Activated T-cell treated with anti-CD3 and anti-CD28 coated beads, Interleukin-2, amount 50 U/mL, for 24 hours (primary cell): Measurements from ENCODE around the gene SALL3.

Source experiments
- DNase-seq: peaks from one replicate; pipeline ENCODE4 v3.0.0-alpha.2; 2020
- H3K27ac Mint-ChIP-seq: 2 replicates; pipeline ENCODE4 v1.8.0; 2020; ENCODE audit warnings: mild to moderate bottlenecking, mixed read lengths
- H3K27me3 Mint-ChIP-seq: 2 replicates; pipeline ENCODE4 v1.8.0; 2020; ENCODE audit warnings: mixed read lengths
- H3K36me3 Mint-ChIP-seq: 2 replicates; pipeline ENCODE4 v1.8.0; 2020; ENCODE audit warnings: low read depth, mixed read lengths
- H3K4me1 Mint-ChIP-seq: 2 replicates; pipeline ENCODE4 v1.8.0; 2020; ENCODE audit warnings: low read depth, mixed read lengths
- H3K4me3 Mint-ChIP-seq: 2 replicates; pipeline ENCODE4 v1.8.0; 2020; ENCODE audit warnings: mild to moderate bottlenecking, moderate library complexity, mixed read lengths
- H3K9me3 Mint-ChIP-seq: 2 replicates; pipeline ENCODE4 v1.8.0; 2020; ENCODE audit warnings: mixed read lengths

SALL3 gene

DNA sequence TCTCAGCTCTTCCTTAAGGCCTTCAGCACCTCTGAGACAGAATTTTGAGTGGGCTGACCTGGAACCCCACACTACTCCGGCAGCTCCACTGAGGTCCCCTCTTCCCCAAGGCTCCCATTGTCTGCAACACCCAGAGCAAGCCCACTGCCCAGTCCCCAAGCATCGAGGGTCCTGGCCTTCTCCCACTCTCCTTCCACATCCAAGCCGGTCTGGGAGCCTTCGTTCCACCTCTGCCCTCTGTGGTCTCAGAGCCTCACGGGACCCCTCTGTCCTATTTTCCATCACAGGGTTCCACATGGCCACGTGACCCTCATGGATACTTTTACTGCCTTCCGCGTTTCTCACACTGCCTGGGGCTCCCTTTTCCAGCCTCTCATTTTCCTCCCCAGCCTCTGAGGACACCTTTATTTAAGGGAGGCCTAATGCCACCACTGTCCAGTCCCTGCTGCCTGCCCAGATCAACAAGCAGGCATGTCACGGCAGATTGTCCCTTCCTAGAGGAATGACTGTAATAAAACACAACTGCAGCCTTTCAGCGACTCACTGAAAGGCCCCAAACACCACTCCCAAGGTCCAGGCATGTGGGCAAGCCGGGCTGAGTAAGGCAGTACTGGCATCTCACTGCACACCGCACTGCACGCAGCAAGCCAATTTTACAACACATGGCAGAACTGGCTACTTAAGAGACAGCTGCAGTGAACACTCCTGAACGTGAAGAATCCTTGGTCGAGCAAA is 7.9 kb upstream of the SALL3 start:
- Mint-ChIP-seq H3K4me3 (no peak overlapping the region), H3K9me3 (no peaks in the 10 kb centered on the region), H3K4me1 (peaks cover 11% of the 10 kb centered on the region), H3K27me3 (peaks cover 76% of the 10 kb centered on the region), H3K27ac (no peak overlapping the region), H3K36me3 (no peaks in the 10 kb centered on the region)
- DNase-seq: no peak

DNA sequence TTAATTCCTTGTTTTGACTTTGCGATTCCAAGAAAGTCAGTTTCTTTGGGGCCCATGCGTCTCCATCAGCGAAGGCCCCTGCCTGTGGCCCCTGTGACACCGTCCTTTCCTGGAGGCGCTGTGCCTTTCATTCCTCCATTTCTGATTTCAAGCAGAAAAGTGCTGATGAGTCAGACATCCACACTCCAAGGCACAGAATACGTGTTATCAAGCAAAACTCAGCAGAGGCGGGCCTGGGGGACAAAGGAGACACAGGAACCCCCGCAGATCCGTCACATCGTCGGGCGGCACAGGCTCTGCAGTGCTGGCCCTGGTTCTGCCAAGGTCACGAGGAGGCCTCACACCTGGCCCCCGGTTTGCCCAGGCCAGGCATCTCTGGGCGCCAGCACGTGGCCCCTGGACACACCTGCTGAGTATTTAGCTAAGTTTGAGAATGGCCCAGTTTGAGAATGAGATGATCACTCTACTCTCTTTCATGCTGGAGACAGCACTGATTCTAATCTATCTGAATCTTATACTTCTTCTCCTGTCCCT is 7.2 kb upstream of the SALL3 start:
- Mint-ChIP-seq H3K27me3 (peaks cover 81% of the 10 kb centered on the region), H3K36me3 (no peaks in the 10 kb centered on the region), H3K4me1 (peaks cover 18% of the 10 kb centered on the region), H3K27ac (no peak overlapping the region), H3K9me3 (no peaks in the 10 kb centered on the region), H3K4me3 (no peak overlapping the region)
- DNase-seq: no peak

GRCh38 chr18:78972930-78973331 is 6.7 kb upstream of the SALL3 start:
- peaks cover 81% of the 10 kb centered on the region for H3K27me3 Mint-ChIP-seq
- H3K27ac Mint-ChIP-seq: no peak overlapping the region
- H3K4me1 Mint-ChIP-seq: peaks cover 19% of the 10 kb centered on the region
- no peak for DNase-seq
- H3K4me3 Mint-ChIP-seq: peak overlapping the region; percentile 12
- no peaks in the 10 kb centered on the region for H3K36me3 Mint-ChIP-seq
- no peaks in the 10 kb centered on the region for H3K9me3 Mint-ChIP-seq

- no peaks in the 10 kb centered on the region for H3K36me3 Mint-ChIP-seq
- H3K4me1 Mint-ChIP-seq: peaks cover 23% of the 10 kb centered on the region
- no peak overlapping the region for H3K4me3 Mint-ChIP-seq
- DNase-seq: no peak
- H3K9me3 Mint-ChIP-seq: no peaks in the 10 kb centered on the region
- H3K27ac Mint-ChIP-seq: no peak overlapping the region
- H3K27me3 Mint-ChIP-seq: peaks cover 86% of the 10 kb centered on the region
Observed at GRCh38 chr18:78973357-78974083, 6.1 kb upstream of the SALL3 start.

- H3K4me3 Mint-ChIP-seq: no peak overlapping the region
- no peak for DNase-seq
- no peak overlapping the region for H3K27ac Mint-ChIP-seq
- no peaks in the 10 kb centered on the region for H3K36me3 Mint-ChIP-seq
- H3K27me3 Mint-ChIP-seq: peaks cover 81% of the 10 kb centered on the region
- peaks cover 24% of the 10 kb centered on the region for H3K4me1 Mint-ChIP-seq
- no peaks in the 10 kb centered on the region for H3K9me3 Mint-ChIP-seq
Observed at GRCh38 chr18:78974115-78974761, 5.4 kb upstream of the SALL3 start.

GRCh38 chr18:78975292-78975691 is 4.3 kb upstream of the SALL3 start:
- Mint-ChIP-seq H3K27ac (no peak overlapping the region), H3K4me3 (no peak overlapping the region), H3K9me3 (no peaks in the 10 kb centered on the region), H3K36me3 (no peaks in the 10 kb centered on the region), H3K4me1 (peaks cover 24% of the 10 kb centered on the region), H3K27me3 (peaks cover 70% of the 10 kb centered on the region)
- no peak for DNase-seq

DNA sequence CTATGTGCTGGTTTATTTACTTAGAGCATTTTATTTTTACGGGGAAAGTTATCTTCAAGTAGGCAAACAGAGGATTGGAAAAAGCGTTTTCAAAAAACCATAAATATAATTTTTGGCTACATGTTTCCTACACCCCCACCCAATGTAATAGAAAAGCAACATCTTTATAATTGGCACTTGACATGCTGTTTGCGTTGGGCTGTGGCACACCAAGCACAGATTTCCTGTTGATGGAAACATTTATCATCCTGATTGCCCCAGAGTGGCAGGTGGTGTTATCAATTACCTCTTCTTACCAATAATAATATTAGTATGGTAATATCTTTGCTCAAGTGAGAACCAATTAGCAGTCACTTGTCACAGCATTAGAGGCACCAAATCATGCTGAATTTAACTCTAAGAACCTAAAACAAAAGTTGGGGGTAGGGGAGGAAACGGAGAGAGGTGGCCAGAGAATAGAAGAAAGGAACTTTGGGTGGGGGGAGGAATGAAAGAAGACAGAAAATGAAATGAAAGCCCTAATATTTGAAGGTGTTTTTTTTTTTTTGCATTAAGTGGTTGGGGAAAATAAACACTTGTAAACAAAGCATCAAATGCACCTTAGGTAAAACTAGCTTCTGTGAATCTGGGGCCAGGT is 3.8 kb upstream of the SALL3 start:
- Mint-ChIP-seq H3K4me3 (no peak overlapping the region), H3K27me3 (peaks cover 65% of the 10 kb centered on the region), H3K9me3 (no peaks in the 10 kb centered on the region), H3K27ac (no peak overlapping the region), H3K36me3 (no peaks in the 10 kb centered on the region), H3K4me1 (peaks cover 24% of the 10 kb centered on the region)
- DNase-seq: no peak

GRCh38 chr18:78976765-78977636 is 2.6 kb upstream of the SALL3 start:
- no peaks in the 10 kb centered on the region for H3K9me3 Mint-ChIP-seq
- H3K27ac Mint-ChIP-seq: no peak overlapping the region
- H3K36me3 Mint-ChIP-seq: no peaks in the 10 kb centered on the region
- no peak for DNase-seq
- H3K4me1 Mint-ChIP-seq: peaks cover 30% of the 10 kb centered on the region
- no peak overlapping the region for H3K4me3 Mint-ChIP-seq
- H3K27me3 Mint-ChIP-seq: peaks cover 62% of the 10 kb centered on the region

- Mint-ChIP-seq H3K4me1 (peaks cover 29% of the 10 kb centered on the region), H3K27ac (peak overlapping the region; percentile 71), H3K9me3 (no peaks in the 10 kb centered on the region), H3K27me3 (peaks cover 62% of the 10 kb centered on the region), H3K36me3 (no peaks in the 10 kb centered on the region), H3K4me3 (peak overlapping the region; percentile 42)
- no peak for DNase-seq
Observed at GRCh38 chr18:78977637-78978348, 1.8 kb upstream of the SALL3 start.

GRCh38 chr18:78978349-78979055 is 1.1 kb upstream of the SALL3 start:
- DNase-seq: no peak

GRCh38 chr18:78979056-78979729 is 425 bp upstream of the SALL3 start:
- peaks cover 26% of the 10 kb centered on the region for H3K4me1 Mint-ChIP-seq
- no peak overlapping the region for H3K27ac Mint-ChIP-seq
- no peaks in the 10 kb centered on the region for H3K9me3 Mint-ChIP-seq
- no peak overlapping the region for H3K4me3 Mint-ChIP-seq
- H3K27me3 Mint-ChIP-seq: peaks cover 71% of the 10 kb centered on the region
- no peak for DNase-seq
- no peaks in the 10 kb centered on the region for H3K36me3 Mint-ChIP-seq

More at GRCh38 chr18:78978349-78979055, 1.1 kb upstream of the SALL3 start:
- Mint-ChIP-seq H3K36me3 (no peaks in the 10 kb centered on the region), H3K27ac (peak overlapping the region; percentile 71), H3K4me3 (peak overlapping the region; percentile 42), H3K4me1 (peaks cover 26% of the 10 kb centered on the region), H3K27me3 (peaks cover 64% of the 10 kb centered on the region), H3K9me3 (no peaks in the 10 kb centered on the region)

- no peak for DNase-seq
- H3K27me3 Mint-ChIP-seq: peaks cover 70% of the 10 kb centered on the region
- H3K4me3 Mint-ChIP-seq: no peak overlapping the region
- peaks cover 23% of the 10 kb centered on the region for H3K4me1 Mint-ChIP-seq
- no peaks in the 10 kb centered on the region for H3K9me3 Mint-ChIP-seq
- H3K36me3 Mint-ChIP-seq: no peaks in the 10 kb centered on the region
- no peak overlapping the region for H3K27ac Mint-ChIP-seq
Observed at GRCh38 chr18:78980279-78980771, 707 bp downstream of the SALL3 start.
